ENCODE data around the gene CDKN2AIP. TPM values are rescaled to one million over a fixed set of nuclear protein-coding genes. Genes with fewer than 3 reads are reported as not detected.

The CDKN2AIP gene
- total and polyA plus RNA-seq, 2 donors from 2014 or later: 11.7 to 15.3 TPM

- TF ChIP-seq, protein P1, sequence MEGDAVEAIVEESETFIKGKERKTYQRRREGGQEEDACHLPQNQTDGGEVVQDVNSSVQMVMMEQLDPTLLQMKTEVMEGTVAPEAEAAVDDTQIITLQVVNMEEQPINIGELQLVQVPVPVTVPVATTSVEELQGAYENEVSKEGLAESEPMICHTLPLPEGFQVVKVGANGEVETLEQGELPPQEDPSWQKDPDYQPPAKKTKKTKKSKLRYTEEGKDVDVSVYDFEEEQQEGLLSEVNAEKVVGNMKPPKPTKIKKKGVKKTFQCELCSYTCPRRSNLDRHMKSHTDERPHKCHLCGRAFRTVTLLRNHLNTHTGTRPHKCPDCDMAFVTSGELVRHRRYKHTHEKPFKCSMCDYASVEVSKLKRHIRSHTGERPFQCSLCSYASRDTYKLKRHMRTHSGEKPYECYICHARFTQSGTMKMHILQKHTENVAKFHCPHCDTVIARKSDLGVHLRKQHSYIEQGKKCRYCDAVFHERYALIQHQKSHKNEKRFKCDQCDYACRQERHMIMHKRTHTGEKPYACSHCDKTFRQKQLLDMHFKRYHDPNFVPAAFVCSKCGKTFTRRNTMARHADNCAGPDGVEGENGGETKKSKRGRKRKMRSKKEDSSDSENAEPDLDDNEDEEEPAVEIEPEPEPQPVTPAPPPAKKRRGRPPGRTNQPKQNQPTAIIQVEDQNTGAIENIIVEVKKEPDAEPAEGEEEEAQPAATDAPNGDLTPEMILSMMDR (IDR thresholded peaks at IDR 0.05; ENCODE audit: borderline replicate concordance, extremely low read depth, insufficient read depth): no peak
- H3K36me3 ChIP-seq (ENCODE audit: control insufficient read depth in 2 of 3, insufficient read depth in 3 of 3, low read length in 3 of 3): no peaks in the 10 kb centered on the region
- intact Hi-C loops (cut with DNase I): no loop called here
- no peaks in the 10 kb centered on the region for H3K27me3 ChIP-seq (ENCODE audit: control insufficient read depth, insufficient read depth, low read length)
- no peak overlapping the region for H3K4me3 ChIP-seq (ENCODE audit: low read length in 3 of 3)
- no peak overlapping the region for H3K27ac ChIP-seq (ENCODE audit: low read depth in 2 of 2, low read length in 2 of 2)
- DNase-seq: no peak
- FAIRE-seq: no peak
- no peaks in the 10 kb centered on the region for H3K4me1 ChIP-seq (ENCODE audit: control insufficient read depth in 2 of 3, insufficient read depth in 2 of 3, low read depth in 1 of 3, low read length in 3 of 3)
- H3K9me3 ChIP-seq (ENCODE audit: control insufficient read depth in 2 of 3, insufficient read depth in 1 of 3, low read length in 3 of 3): no peaks in the 10 kb centered on the region
- H3K9ac ChIP-seq (ENCODE audit: low read length in 3 of 3): no peak overlapping the region
Observed at GRCh38 chr4:183402771-183403170, 41.7 kb upstream of the CDKN2AIP start.

GRCh38 chr4:183403486-183403885 lies 41.0 kb upstream of the CDKN2AIP start:
- TF ChIP-seq, protein P1 (IDR thresholded peaks at IDR 0.05; ENCODE audit: borderline replicate concordance, extremely low read depth, insufficient read depth): no peak
- intact Hi-C loops (cut with DNase I): no loop called here
- no peak for DNase-seq
- H3K36me3 ChIP-seq (ENCODE audit: control insufficient read depth in 2 of 3, insufficient read depth in 3 of 3, low read length in 3 of 3): no peaks in the 10 kb centered on the region
- no peaks in the 10 kb centered on the region for H3K4me1 ChIP-seq (ENCODE audit: control insufficient read depth in 2 of 3, insufficient read depth in 2 of 3, low read depth in 1 of 3, low read length in 3 of 3)
- H3K9me3 ChIP-seq (ENCODE audit: control insufficient read depth in 2 of 3, insufficient read depth in 1 of 3, low read length in 3 of 3): no peaks in the 10 kb centered on the region
- no peak overlapping the region for H3K27ac ChIP-seq (ENCODE audit: low read depth in 2 of 2, low read length in 2 of 2)
- no peak overlapping the region for H3K9ac ChIP-seq (ENCODE audit: low read length in 3 of 3)
- no peak for FAIRE-seq
- no peak overlapping the region for H3K4me3 ChIP-seq (ENCODE audit: low read length in 3 of 3)
- H3K27me3 ChIP-seq (ENCODE audit: control insufficient read depth, insufficient read depth, low read length): no peaks in the 10 kb centered on the region

- no peak overlapping the region for H3K9ac ChIP-seq (ENCODE audit: low read length in 3 of 3)
Observed at GRCh38 chr4:183403961-183404360, 40.5 kb upstream of the CDKN2AIP start.

More at GRCh38 chr4:183403961-183404360, 40.5 kb upstream of the CDKN2AIP start:
- H3K4me1 ChIP-seq (ENCODE audit: control insufficient read depth in 2 of 3, insufficient read depth in 2 of 3, low read depth in 1 of 3, low read length in 3 of 3): no peaks in the 10 kb centered on the region
- no peak for FAIRE-seq
- no peaks in the 10 kb centered on the region for H3K27me3 ChIP-seq (ENCODE audit: control insufficient read depth, insufficient read depth, low read length)
- TF ChIP-seq, protein P1 (IDR thresholded peaks at IDR 0.05; ENCODE audit: borderline replicate concordance, extremely low read depth, insufficient read depth): no peak
- H3K9me3 ChIP-seq (ENCODE audit: control insufficient read depth in 2 of 3, insufficient read depth in 1 of 3, low read length in 3 of 3): no peaks in the 10 kb centered on the region
- no peaks in the 10 kb centered on the region for H3K36me3 ChIP-seq (ENCODE audit: control insufficient read depth in 2 of 3, insufficient read depth in 3 of 3, low read length in 3 of 3)
- H3K4me3 ChIP-seq (ENCODE audit: low read length in 3 of 3): no peak overlapping the region
- no peak for DNase-seq
- H3K27ac ChIP-seq (ENCODE audit: low read depth in 2 of 2, low read length in 2 of 2): no peak overlapping the region
- intact Hi-C loops (cut with DNase I): no loop called here

Measured in kidney (tissue), 14 donors.